Measurements from ENCODE around the gene HOMER2. TPM values are rescaled to one million over a fixed set of nuclear protein-coding genes. Genes with fewer than 3 reads are reported as not detected.

HOMER2 gene
- total and polyA plus RNA-seq, 2 donors: 1.2 to 8.9 TPM

DNA sequence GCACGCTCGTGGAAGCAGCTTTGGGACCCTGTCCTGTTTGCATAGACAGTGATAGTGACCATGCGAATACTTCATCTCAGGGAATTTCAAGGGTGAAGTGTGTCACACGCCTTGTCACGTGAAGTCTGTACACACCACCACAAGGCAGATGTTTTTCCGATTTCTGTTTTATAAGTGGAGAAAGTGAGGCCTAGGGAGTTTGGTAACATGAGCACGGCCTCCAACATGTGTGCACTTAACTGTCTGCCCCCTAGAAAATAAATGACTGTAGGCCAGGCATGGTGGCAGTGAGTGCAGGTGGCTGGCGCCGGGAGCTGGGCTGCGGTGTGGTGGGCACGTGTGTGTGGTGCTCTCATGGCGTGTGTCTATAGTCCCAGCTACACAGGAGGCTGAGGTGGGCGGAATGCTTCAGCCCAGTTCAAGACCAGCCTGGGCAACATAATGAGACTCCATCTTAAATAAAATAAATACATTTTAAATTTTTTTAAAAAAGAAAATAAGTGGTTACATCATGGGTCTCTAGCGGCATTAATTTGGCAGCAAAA, 101.1 kb downstream of the HOMER2 start:
- H3K27ac ChIP-seq (ENCODE audit: low read depth): no peak overlapping the region
- no peak overlapping the region for H3K4me3 ChIP-seq (ENCODE audit: low read depth, low read length)
- DNase-seq (ENCODE audit: extremely low spot score): no peak
- H3K36me3 ChIP-seq (ENCODE audit: insufficient read depth): no peaks in the 10 kb centered on the region
- 88% methylated on average over 14 of the region's 14 CpGs for WGBS
- no peaks in the 10 kb centered on the region for H3K4me1 ChIP-seq (ENCODE audit: insufficient read depth)

DNA sequence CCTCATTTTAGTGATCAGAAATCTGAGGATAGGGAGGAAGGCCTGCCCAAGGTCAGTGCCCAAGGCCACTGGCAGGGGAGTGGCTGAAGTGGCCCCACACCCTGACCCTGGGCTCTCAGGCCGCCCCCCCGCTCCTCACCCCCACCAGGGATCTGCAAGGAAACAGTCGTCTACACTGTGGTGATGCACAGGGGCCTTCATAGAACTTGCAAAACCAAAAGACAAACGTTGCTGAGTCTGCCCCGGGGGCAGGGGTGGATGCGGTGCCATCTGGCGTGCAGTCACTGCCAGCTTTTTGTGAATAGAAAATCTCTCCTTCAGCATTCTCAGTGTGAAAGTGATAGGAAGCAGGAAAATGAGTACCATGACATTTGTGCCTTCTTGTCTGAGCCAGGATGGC, 101.8 kb downstream of the HOMER2 start:
- H3K27ac ChIP-seq (ENCODE audit: low read depth): no peak overlapping the region
- no peak overlapping the region for H3K4me3 ChIP-seq (ENCODE audit: low read depth, low read length)
- H3K36me3 ChIP-seq (ENCODE audit: insufficient read depth): no peaks in the 10 kb centered on the region
- WGBS: 73% methylated on average over 7 of the region's 7 CpGs
- no peak for DNase-seq (ENCODE audit: extremely low spot score)
- H3K4me1 ChIP-seq (ENCODE audit: insufficient read depth): no peaks in the 10 kb centered on the region

DNA sequence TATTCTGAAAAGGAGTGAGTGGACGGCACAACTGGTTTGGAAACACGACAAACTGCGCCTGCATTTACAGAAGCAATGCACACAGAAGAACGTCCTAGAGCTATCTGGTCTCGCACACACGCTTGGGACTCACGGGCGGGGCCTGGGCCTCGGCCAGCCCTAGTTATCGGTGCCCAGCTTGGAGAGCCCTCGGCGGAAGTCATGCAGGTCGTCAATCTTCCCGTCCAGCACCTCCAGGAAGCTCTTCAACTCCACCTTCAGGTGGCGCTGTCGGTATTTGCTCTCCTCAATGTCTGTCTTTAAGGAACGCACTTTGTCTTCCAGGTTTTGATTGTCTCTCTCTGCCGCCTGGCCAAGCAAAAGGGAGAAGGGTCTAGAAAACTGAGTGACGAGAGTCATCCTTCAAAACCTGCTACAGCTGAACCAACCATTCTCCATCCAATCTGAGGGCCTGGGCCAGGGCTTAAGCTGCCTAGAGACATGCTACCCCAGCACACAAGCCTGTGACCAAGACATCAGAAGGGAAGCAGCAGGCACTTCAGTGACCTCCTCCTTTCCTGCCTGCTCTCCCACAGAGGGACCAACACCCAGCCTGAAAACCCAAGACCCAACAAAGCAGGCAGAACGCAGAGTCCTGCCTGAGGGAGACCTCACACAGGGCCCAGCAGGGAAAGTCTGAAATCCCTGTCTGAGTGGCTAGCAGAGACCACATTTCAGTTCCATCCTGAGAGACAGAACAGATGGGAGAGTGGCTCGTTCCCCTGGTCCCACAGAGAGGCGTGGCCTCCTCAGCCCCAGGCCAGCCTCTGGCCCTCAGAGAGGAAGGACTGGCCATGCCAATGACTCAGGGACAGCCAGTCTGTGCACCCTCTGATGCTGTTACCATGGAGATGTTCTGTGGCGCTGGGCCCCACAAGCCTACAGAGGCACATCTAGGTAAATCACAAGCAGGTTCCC, 102.7 kb downstream of the HOMER2 start:
- no peak overlapping the region for H3K27ac ChIP-seq (ENCODE audit: low read depth)
- DNase-seq (ENCODE audit: extremely low spot score): peak; percentile 32
- no peak overlapping the region for H3K4me3 ChIP-seq (ENCODE audit: low read depth, low read length)
- 17% methylated on average over 23 of the region's 23 CpGs for WGBS
- no peaks in the 10 kb centered on the region for H3K36me3 ChIP-seq (ENCODE audit: insufficient read depth)
- H3K4me1 ChIP-seq (ENCODE audit: insufficient read depth): no peaks in the 10 kb centered on the region

DNA sequence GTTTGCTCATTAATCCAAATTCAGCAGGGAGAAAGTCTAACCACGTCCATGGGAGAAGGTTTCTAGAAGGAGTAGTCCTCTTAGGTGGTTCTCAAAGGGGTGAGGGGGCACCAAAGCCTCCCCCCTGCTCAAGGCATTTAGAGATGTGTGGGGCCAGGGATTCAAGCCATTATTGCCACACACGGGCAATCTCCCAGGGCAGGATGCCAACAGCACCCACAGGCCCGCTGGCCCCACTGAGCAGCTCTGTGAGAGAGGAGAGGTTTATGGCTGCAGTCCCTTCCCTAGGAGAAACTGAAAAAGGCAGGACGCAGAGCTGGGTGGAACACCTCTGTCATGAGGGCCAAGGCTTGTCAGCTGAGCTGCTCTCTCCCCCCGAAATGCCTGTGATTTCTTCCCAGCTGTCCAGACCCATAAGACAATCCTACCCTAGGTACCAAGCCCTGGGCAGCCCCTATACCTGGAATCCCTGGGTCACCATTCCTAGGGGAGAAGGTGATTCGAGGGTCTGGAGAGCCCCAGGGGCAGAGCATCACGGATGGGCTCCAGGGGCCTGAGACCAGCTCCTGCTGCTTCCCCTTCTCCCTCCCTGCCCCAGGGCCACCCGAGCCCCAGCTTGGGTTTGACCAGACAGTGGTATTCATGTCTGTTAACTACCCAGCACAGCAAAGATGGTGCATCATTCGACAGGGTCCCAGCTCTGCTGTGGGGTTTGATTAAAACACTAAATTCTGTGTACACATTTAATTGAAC, 104.1 kb downstream of the HOMER2 start:
- no peak for DNase-seq (ENCODE audit: extremely low spot score)
- no peaks in the 10 kb centered on the region for H3K36me3 ChIP-seq (ENCODE audit: insufficient read depth)
- no peak overlapping the region for H3K27ac ChIP-seq (ENCODE audit: low read depth)
- no peaks in the 10 kb centered on the region for H3K4me1 ChIP-seq (ENCODE audit: insufficient read depth)
- no peak overlapping the region for H3K4me3 ChIP-seq (ENCODE audit: low read depth, low read length)
- WGBS: 79% methylated on average over 9 of the region's 9 CpGs

DNA sequence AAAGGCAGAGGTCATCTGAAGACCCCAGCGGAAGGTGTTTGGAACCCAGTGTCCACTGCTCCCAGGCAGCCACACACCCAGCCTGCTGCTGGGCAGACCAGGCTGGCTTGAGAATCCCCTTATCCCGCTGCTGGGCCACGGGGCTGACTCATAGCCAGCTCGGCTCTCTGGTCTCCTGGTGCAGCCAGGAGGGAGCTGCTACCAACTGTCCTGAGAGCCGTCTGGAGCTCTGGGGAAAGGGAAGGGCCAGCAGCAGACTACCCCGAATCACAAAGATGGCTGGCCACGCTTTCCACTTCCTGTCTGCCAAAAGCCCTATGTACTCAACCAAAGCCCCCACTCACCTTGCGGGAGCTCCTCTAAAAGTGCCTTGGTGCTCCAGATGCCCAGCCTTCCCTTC, 104.8 kb downstream of the HOMER2 start:
- Histone ChIP-seq H3K27ac (ENCODE audit: low read depth) (no peak overlapping the region), H3K36me3 (ENCODE audit: insufficient read depth) (no peaks in the 10 kb centered on the region), H3K4me1 (ENCODE audit: insufficient read depth) (no peaks in the 10 kb centered on the region), H3K4me3 (ENCODE audit: low read depth, low read length) (no peak overlapping the region)
- no peak for DNase-seq (ENCODE audit: extremely low spot score)
- 76% methylated on average over 8 of the region's 8 CpGs for WGBS

DNA sequence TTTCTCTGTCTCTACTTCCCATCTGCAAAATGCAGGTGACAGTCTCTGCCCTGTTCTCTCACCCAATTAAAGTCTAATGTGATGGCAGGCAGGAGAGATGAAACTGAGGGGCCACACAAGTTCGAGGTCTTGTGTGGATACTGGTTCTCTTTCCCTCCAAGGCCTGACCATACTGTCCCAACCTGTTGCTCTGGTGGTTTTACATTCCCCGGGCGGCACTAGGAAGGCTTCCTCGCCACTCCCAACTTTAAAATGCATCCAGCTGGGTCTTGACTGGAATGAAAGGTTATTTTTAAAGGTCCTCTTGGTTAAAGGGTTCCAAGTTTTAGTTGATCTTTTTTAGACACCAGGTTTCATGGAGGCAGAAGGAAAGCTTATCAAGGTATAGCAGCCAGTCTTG, 105.9 kb downstream of the HOMER2 start:
- WGBS: 79% methylated on average over 4 of the region's 4 CpGs
- H3K4me1 ChIP-seq (ENCODE audit: insufficient read depth): no peaks in the 10 kb centered on the region
- H3K4me3 ChIP-seq (ENCODE audit: low read depth, low read length): no peak overlapping the region
- no peak overlapping the region for H3K27ac ChIP-seq (ENCODE audit: low read depth)
- H3K36me3 ChIP-seq (ENCODE audit: insufficient read depth): no peaks in the 10 kb centered on the region
- DNase-seq (ENCODE audit: extremely low spot score): no peak

DNA sequence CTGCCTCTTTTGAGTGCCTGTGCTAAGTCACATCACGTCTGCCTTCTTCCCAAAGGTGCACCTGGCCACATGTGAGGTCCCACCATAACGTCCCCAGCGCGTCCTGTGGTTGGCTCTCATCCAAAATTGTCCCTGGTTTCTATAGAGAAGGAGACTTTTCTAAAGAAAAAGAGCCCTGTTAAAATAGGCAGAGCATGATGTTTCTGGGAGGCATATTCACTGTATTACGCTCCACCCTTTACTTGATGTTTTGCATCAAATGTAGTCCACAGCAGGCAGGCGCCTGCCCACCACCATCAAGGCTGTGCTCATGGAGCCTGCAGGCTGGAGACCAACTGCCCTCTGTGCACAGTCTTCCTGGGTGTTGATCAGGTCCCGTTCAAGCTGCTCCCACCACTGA, 106.8 kb downstream of the HOMER2 start:
- no peaks in the 10 kb centered on the region for H3K36me3 ChIP-seq (ENCODE audit: insufficient read depth)

DNA sequence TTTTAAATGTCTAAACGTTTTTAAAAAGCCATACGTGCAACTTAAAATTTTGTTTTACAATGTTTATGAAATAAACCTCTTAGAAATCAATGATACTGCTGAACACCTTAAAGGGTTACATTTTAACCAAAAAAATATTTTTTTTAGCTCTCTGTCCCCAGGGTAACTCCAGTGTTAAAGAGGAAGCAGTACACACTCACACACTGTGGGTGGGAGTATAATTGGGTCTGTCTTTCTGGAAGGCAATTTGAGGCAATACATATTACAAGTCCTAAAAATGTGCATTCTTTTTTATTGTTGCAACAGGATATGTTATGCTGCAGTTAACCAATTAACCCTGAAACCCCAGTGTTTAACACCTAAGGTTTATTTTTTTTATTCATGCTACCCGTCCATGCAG, 109.0 kb downstream of the HOMER2 start:
- 84% methylated on average over 3 of the region's 3 CpGs for WGBS
- no peak overlapping the region for H3K27ac ChIP-seq (ENCODE audit: low read depth)
- DNase-seq (ENCODE audit: extremely low spot score): no peak
- no peak overlapping the region for H3K4me3 ChIP-seq (ENCODE audit: low read depth, low read length)
- no peaks in the 10 kb centered on the region for H3K36me3 ChIP-seq (ENCODE audit: insufficient read depth)
- no peaks in the 10 kb centered on the region for H3K4me1 ChIP-seq (ENCODE audit: insufficient read depth)

More for the DNA sequence above, 106.8 kb downstream of the HOMER2 start:
- no peak for DNase-seq (ENCODE audit: extremely low spot score)
- Histone ChIP-seq H3K27ac (ENCODE audit: low read depth) (no peak overlapping the region), H3K4me3 (ENCODE audit: low read depth, low read length) (no peak overlapping the region), H3K4me1 (ENCODE audit: insufficient read depth) (no peaks in the 10 kb centered on the region)
- WGBS: 74% methylated on average over 7 of the region's 7 CpGs

DNA sequence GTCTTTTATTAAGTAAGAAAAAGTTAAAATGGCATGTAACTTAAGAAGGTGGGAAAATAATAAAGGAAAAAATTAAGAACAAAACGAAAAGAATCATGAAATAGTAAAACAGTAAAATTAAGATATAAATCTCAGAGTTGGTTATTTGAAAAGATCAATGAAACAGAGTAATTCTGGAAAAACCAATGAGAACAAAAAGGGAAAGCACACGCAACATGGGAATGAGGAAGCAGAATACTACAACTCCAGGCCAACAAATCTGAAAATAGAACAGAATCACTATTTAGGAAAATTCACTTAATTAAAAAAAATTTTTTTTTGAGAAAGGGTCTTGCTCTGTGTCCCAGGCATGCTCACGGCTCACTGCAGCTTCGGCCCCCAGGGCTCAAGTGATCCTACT, 112.4 kb downstream of the HOMER2 start:
- no peak for DNase-seq (ENCODE audit: extremely low spot score)
- WGBS: 96% methylated on average over 4 of the region's 4 CpGs
- no peak overlapping the region for H3K4me3 ChIP-seq (ENCODE audit: low read depth, low read length)
- H3K27ac ChIP-seq (ENCODE audit: low read depth): no peak overlapping the region
- no peaks in the 10 kb centered on the region for H3K36me3 ChIP-seq (ENCODE audit: insufficient read depth)
- H3K4me1 ChIP-seq (ENCODE audit: insufficient read depth): no peaks in the 10 kb centered on the region

DNA sequence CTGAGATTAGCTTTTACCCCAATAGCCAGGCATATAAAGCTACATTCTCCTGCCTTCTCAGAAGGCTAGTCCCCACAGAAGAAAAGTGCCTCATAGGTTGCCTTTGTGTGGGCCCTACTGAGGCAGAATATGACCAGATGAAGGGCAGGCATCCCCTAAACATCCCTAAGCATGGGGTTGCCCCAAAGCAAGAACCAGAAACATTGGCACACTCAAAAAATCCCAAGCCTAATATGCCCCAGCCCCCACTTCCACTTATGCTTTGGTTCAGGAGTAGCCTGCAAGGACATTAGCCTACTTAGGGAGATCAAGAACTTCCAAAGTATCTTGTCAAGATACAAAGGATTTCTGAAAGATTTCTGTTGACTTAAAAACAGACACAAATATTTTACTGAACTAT, 113.4 kb downstream of the HOMER2 start:
- Histone ChIP-seq H3K4me3 (ENCODE audit: low read depth, low read length) (no peak overlapping the region), H3K27ac (ENCODE audit: low read depth) (no peak overlapping the region), H3K4me1 (ENCODE audit: insufficient read depth) (no peaks in the 10 kb centered on the region), H3K36me3 (ENCODE audit: insufficient read depth) (peaks cover 2% of the 10 kb centered on the region)
- no peak for DNase-seq (ENCODE audit: extremely low spot score)

DNA sequence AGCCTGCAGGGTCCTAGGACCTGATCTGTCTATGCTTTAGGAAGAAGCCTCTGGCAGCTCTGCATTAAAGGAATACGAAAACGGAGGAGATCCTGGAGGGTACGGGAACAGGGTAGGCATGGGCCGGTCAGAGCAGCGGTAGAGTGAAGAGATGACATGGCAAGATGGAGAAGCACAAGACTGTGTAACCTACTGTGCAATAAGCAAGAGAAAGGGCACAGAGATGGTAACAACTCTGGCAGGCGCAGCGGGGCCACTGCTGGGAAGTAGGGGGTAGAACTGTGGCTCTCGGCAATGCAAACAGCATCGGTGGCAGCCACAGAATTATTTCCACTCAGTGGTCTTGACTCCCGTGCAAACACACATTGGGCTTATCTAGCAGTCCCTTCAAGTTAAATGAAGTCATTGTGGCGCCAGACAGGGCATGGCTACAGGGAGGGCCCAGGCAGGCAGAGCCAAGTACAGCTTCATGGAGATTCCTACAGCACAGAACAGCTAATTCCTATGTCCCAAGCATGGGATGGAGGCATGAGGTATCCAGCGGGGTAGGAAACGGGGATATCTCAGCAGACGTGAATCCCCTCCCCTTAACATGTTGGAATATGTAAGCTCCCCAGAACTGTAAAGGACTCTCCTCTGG, 114.3 kb downstream of the HOMER2 start:
- no peak for DNase-seq (ENCODE audit: extremely low spot score)
- WGBS: 92% methylated on average over 14 of the region's 14 CpGs
- H3K4me3 ChIP-seq (ENCODE audit: low read depth, low read length): no peak overlapping the region
- peaks cover 5% of the 10 kb centered on the region for H3K36me3 ChIP-seq (ENCODE audit: insufficient read depth)
- no peaks in the 10 kb centered on the region for H3K4me1 ChIP-seq (ENCODE audit: insufficient read depth)
- no peak overlapping the region for H3K27ac ChIP-seq (ENCODE audit: low read depth)

DNA sequence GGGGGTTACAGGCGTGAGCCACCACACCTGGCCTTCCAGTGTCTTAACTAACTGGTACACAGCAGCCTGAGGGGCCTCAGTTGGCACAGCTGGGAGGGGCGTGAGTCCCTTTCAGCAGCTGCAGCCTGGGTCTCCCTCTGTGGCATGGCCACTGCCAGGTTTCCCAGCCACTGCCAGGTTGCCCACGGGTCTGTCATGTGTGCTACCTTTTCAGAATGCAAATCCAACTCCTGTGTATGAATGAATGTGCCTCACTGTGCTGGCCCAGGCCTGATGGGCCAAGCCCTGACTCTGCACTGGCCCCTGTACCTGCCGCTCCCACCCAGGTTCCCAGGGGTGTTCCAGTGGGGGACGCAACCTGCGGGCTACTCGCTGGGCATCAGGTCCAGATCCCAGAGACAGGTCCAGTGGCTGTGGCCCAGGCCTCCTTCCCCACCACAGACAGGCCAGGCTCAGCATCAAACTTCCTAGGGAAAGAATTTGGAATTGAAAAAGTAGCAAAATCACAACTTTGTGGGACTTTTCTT, 117.1 kb downstream of the HOMER2 start:
- Histone ChIP-seq H3K36me3 (ENCODE audit: insufficient read depth) (peaks cover 12% of the 10 kb centered on the region), H3K4me1 (ENCODE audit: insufficient read depth) (no peaks in the 10 kb centered on the region), H3K4me3 (ENCODE audit: low read depth, low read length) (no peak overlapping the region), H3K27ac (ENCODE audit: low read depth) (no peak overlapping the region)
- no peak for DNase-seq (ENCODE audit: extremely low spot score)
- WGBS: 96% methylated on average over 7 of the region's 7 CpGs

DNA sequence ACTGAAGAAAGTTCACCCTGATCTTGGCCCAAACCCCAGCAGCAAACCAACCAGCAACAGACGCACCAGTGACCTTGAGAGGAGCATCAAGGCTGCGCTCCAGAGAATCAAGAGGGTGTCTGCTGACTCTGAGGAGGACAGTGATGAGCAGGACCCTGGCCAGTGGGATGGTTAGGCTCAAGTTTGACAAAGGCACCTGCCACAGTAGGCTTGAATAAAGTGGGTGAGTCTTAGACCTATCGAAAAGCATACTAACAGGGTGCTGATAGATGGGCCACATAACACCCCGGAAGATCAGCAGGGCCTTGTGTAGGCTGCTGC, 119.2 kb downstream of the HOMER2 start:
- Histone ChIP-seq H3K4me1 (ENCODE audit: insufficient read depth) (no peaks in the 10 kb centered on the region), H3K27ac (ENCODE audit: low read depth) (no peak overlapping the region), H3K4me3 (ENCODE audit: low read depth, low read length) (no peak overlapping the region), H3K36me3 (ENCODE audit: insufficient read depth) (peaks cover 14% of the 10 kb centered on the region)
- 97% methylated on average over 4 of the region's 4 CpGs for WGBS
- DNase-seq (ENCODE audit: extremely low spot score): no peak
